Measurements from ENCODE around the gene GAPVD1.

Gene GAPVD1

GRCh38 chr9:125411171-125411756 lies 149.6 kb downstream of the GAPVD1 start:
- no peak overlapping the region for H3K4me3 ChIP-seq (ENCODE audit: insufficient read depth, low read depth, low read length)
- peaks cover 22% of the 10 kb centered on the region for H3K27me3 ChIP-seq (ENCODE audit: control insufficient read depth, insufficient read depth, low read length, poor library complexity, severe bottlenecking)
- no peaks in the 10 kb centered on the region for H3K4me1 ChIP-seq (ENCODE audit: control insufficient read depth, insufficient read depth, low read length)
- no peaks in the 10 kb centered on the region for H3K36me3 ChIP-seq (ENCODE audit: control insufficient read depth, insufficient read depth, low read length)
- H3K27ac ChIP-seq (ENCODE audit: insufficient read depth, low read depth, low read length, poor library complexity, severe bottlenecking): no peak overlapping the region
- WGBS, 2 experiments: 92 to 93% methylated on average over 14 of the region's 14 CpGs
- H3K9me3 ChIP-seq (ENCODE audit: control insufficient read depth, low read length): no peaks in the 10 kb centered on the region

GRCh38 chr9:125412166-125412565 lies 150.5 kb downstream of the GAPVD1 start:
- WGBS, 2 experiments: 89 to 90% methylated on average over 10 of the region's 10 CpGs
- Histone ChIP-seq H3K4me3 (ENCODE audit: insufficient read depth, low read depth, low read length) (no peak overlapping the region), H3K27me3 (ENCODE audit: control insufficient read depth, insufficient read depth, low read length, poor library complexity, severe bottlenecking) (peaks cover 19% of the 10 kb centered on the region), H3K36me3 (ENCODE audit: control insufficient read depth, insufficient read depth, low read length) (no peaks in the 10 kb centered on the region), H3K27ac (ENCODE audit: insufficient read depth, low read depth, low read length, poor library complexity, severe bottlenecking) (no peak overlapping the region), H3K9me3 (ENCODE audit: control insufficient read depth, low read length) (no peaks in the 10 kb centered on the region), H3K4me1 (ENCODE audit: control insufficient read depth, insufficient read depth, low read length) (no peaks in the 10 kb centered on the region)

- Histone ChIP-seq H3K9me3 (ENCODE audit: control insufficient read depth, low read length) (no peaks in the 10 kb centered on the region), H3K4me1 (ENCODE audit: control insufficient read depth, insufficient read depth, low read length) (no peaks in the 10 kb centered on the region), H3K4me3 (ENCODE audit: insufficient read depth, low read depth, low read length) (no peak overlapping the region), H3K36me3 (ENCODE audit: control insufficient read depth, insufficient read depth, low read length) (no peaks in the 10 kb centered on the region), H3K27ac (ENCODE audit: insufficient read depth, low read depth, low read length, poor library complexity, severe bottlenecking) (no peak overlapping the region), H3K27me3 (ENCODE audit: control insufficient read depth, insufficient read depth, low read length, poor library complexity, severe bottlenecking) (peaks cover 5% of the 10 kb centered on the region)
- 94 to 95% methylated on average over 8 of the region's 8 CpGs for WGBS, 2 experiments
Measured at GRCh38 chr9:125413579-125413978, 152.0 kb downstream of the GAPVD1 start.

- H3K9me3 ChIP-seq (ENCODE audit: control insufficient read depth, low read length): no peaks in the 10 kb centered on the region
- no peak overlapping the region for H3K27ac ChIP-seq (ENCODE audit: insufficient read depth, low read depth, low read length, poor library complexity, severe bottlenecking)
- no peaks in the 10 kb centered on the region for H3K4me1 ChIP-seq (ENCODE audit: control insufficient read depth, insufficient read depth, low read length)
- H3K36me3 ChIP-seq (ENCODE audit: control insufficient read depth, insufficient read depth, low read length): no peaks in the 10 kb centered on the region
- no peaks in the 10 kb centered on the region for H3K27me3 ChIP-seq (ENCODE audit: control insufficient read depth, insufficient read depth, low read length, poor library complexity, severe bottlenecking)
- H3K4me3 ChIP-seq (ENCODE audit: insufficient read depth, low read depth, low read length): no peak overlapping the region
- 93% methylated on average over 23 of the region's 23 CpGs for WGBS, 2 experiments
Measured at GRCh38 chr9:125415583-125416460, 154.2 kb downstream of the GAPVD1 start.

GRCh38 chr9:125416517-125416916 lies 154.9 kb downstream of the GAPVD1 start:
- H3K27ac ChIP-seq (ENCODE audit: insufficient read depth, low read depth, low read length, poor library complexity, severe bottlenecking): no peak overlapping the region
- WGBS, 2 experiments: 95% methylated on average over 8 of the region's 8 CpGs
- no peaks in the 10 kb centered on the region for H3K4me1 ChIP-seq (ENCODE audit: control insufficient read depth, insufficient read depth, low read length)
- no peaks in the 10 kb centered on the region for H3K9me3 ChIP-seq (ENCODE audit: control insufficient read depth, low read length)
- H3K4me3 ChIP-seq (ENCODE audit: insufficient read depth, low read depth, low read length): no peak overlapping the region
- no peaks in the 10 kb centered on the region for H3K36me3 ChIP-seq (ENCODE audit: control insufficient read depth, insufficient read depth, low read length)
- no peaks in the 10 kb centered on the region for H3K27me3 ChIP-seq (ENCODE audit: control insufficient read depth, insufficient read depth, low read length, poor library complexity, severe bottlenecking)

All from ectodermal cell (in vitro differentiated cells).